ELF-1 (cell line): ENCODE results near the gene KITLG.
A peak's percentile ranks its signal among the peaks of the same experiment; 100 is the strongest.
"Not testable (repeated sequence)": the region's sequence is repeated elsewhere in the genome, so short reads cannot be mapped to it uniquely, and the experiment has no call there.

Experiments
- DNase-seq: peaks from one replicate; pipeline ENCODE4 v3.0.0-alpha.2; 2016; ENCODE audit warnings: low read depth, low spot score

Gene KITLG

DNA sequence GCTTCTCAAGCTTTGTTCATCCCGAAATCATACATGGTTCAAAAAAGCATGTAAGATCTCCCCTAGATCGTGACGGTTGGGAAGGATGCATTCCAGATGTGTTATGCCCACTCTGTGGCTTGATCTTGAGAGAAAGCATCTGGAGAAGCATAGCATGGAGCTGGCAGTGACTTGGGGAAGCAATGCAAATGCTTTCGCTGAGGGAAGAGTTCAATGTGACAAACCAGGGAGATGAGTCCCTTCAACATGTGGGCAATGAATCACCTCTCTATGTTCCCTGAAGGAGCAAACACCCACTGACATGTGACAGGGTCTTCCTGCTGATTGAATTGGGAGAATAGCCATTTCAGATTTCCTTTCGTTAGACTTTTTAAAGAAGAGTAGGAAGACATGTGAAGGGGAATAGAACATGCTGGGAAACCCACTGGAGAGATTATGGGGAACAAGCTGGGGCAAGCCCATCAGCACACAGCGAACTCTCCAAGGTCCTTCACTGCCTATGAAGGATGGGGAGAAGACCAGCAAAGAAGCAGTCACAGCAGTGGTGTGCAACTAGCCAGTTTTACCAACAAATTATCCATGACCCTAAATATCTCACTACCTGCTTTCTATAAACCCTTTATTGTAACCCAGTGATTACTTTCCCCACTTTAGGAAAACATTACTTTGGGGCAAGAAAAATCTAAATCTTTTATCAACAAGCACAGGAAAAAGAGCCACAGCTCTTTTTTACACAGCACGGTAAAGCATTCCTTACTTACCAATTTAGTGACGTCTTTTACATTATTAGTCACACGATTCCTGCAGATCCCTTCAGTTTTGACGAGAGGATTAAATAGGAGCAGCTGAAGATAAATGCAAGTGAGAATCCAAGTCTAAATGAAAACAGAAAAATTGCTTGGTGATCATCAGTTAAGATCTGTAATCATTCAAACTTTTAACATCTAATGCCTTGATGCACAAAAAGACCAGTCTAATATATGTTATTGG, 35.0 kb downstream of the KITLG start:
- no peak for DNase-seq

DNA sequence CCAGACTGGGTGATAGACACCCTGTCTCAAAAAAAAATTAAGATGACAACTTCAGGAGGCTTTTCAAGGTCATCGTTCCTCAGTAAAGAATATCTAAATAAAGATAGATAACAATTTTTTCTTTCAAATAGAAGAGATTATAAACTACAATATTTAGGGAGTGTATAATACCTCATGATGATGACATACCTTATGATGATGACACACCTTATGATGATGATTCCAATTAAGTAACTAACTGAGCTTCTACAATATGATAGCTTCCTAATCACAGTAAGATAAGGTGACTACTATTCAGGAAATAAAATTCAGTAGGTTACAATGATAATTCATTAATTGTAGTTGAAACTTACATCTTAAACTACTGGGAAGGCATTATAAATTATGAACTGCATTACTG, 40.4 kb downstream of the KITLG start:
- DNase-seq, result no peak

DNA sequence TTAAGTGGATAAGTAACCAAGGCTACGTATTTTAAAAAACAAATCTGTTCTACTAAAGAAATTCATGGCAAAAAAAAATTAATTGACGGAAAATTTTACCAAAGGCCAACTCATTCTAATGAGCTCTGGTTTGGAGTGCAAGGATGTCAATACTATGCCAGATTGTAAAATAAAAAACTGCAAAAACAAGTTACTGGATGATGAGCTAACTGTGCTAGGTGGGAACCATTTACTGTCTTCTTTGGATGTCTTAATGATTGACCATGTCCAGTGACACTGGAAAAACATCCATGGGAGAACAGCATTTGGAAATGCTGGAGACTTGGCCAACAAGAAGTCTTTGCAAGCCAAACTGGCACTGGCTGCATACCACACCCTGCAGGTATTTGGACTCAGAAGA, 41.6 kb downstream of the KITLG start:
- DNase-seq, result no peak

DNA sequence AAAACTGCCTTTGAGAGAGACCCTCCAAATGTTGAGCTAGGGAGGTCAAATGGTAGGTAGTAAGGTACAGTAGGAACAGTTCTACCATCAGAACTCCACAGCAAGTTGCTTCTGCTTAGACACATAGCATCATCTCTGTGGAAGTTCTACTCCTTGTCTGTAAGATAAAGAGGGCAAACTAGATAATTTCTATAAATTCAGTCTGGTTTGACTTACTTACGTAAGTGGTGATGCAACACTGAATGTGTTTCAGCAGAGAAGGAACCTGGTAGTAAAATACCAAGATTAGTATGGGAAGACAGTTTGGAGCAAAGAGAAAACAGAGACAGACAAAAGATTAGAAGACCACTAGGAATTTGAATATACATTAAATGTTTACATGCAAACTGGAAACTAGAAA, 42.0 kb downstream of the KITLG start:
- no peak for DNase-seq

GRCh38 chr12:88530868-88531267, 49.4 kb downstream of the KITLG start:
- DNase-seq, result no peak

GRCh38 chr12:88529531-88530488, 50.5 kb downstream of the KITLG start:
- peak; percentile 4 for DNase-seq

- no peak for DNase-seq
These were observed 57.3 kb downstream of the KITLG start for GRCh38 chr12:88522961-88523360.

GRCh38 chr12:88520436-88520820, 59.8 kb downstream of the KITLG start:
- DNase-seq, result no peak

DNA sequence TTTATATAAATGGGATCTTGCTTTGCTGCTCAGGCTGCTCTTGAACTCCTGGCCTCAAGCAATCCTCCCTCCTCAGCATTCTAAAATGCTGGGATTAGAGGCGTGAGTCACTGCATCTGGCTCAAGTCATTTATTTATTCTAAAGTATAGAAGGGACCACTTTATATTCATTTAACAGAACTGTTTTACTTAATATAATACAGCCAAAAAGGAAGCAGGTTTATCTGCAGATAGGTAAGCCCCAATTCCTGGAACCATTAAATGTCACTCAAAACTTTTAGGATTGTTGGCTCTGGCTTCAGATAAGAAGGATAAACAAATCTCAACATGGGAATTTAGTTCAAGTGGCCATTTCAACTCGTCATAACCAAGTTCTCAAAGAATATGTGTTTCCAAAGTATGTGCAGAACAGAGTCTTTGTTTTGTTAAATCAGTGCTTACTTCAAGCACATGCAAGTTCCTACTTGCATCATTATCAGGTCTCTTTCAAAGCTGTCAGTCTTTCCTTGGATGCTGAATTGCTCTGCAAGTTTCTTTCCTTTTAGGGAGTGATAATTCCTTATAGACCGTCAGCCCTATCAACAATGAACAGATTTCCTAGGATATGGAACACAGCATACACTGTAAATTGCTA, 60.4 kb downstream of the KITLG start:
- no peak for DNase-seq

DNA sequence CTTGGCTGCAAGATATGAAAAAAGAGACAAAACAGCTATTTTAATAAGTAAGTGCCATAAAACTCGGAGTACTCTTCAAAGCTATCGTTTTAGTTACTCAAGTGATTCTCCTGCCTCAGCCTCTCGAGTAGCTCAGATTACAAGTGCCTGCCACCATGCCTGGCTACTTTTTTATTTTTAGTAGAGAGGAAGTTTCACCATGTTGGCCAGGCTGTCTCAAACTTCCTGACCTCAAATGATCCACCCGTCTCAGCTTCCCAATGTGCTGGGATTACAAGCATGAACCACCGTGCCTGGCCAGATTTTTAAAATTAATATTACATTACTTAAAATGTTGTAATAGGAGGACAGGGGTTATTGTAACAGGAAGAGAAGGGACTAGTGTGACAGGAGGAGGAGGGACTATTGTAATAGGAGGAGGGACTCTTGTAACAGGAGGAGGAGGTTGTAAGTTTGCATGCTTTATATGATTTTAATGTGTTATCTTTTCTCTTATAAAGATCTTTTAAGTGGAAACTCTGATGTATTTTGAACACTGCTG, 61.3 kb downstream of the KITLG start:
- DNase-seq, result no peak

GRCh38 chr12:88516811-88517210, 63.5 kb downstream of the KITLG start:
- no peak for DNase-seq

GRCh38 chr12:88510843-88511242, 69.4 kb downstream of the KITLG start:
- DNase-seq, result no peak

DNA sequence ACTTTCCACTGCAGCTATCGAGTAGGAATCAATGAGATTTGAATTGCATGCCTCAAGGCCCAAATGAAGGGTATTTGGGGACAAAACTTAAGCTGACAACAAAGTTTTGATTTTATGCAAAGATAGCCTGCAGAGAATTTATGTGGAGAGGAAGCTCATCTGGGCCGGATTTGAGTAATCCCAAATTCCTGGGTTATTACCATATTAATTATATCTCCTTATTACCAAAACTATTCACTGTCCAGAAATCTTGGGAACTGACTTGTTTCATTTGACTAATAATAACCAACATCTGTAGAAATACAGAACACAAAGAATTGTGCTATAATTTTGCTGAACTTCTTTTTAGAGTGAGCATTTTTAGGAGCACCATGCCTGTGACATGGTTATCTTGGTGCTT, 70.4 kb downstream of the KITLG start:
- no peak for DNase-seq

GRCh38 chr12:88509347-88509746, 70.9 kb downstream of the KITLG start:
- no peak for DNase-seq

DNA sequence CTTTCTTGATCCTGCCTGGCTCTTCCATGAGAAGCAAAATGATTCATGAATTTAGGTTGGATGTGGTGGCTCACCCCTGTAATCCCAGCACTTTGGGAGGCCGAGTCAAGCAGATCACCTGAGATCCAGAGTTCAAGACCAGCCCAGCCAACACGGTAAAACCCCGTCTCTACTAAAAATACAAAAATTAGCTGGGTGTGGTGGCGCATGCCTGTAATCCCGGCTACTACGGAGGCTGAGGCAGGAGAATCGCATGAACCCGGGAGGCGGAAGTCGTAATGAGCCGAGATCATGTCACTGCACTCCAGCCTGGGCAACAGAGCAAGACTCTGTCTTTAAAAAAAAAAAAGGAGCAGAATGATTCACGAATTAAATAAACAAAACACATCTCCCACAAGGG, 72.4 kb downstream of the KITLG start:
- DNase-seq, result not testable (repeated sequence)

DNA sequence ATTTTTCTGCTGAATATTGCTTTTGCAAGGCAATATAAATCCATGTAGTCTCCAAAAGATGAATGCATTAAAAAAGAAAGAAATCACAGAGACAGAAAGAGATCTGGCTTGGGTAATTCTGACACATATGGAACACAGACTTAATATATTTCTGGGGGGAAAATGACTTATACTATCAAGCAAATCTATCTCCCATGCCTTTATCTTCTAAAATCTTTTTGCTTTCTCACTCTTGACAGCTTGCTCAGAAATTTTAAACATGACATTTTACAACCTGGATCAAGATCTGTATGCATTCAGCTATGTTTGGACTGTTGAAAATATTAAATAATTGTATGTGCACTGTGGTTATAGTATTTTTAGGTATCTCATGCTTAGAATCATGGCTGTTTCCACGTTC, 73.0 kb downstream of the KITLG start:
- no peak for DNase-seq

DNA sequence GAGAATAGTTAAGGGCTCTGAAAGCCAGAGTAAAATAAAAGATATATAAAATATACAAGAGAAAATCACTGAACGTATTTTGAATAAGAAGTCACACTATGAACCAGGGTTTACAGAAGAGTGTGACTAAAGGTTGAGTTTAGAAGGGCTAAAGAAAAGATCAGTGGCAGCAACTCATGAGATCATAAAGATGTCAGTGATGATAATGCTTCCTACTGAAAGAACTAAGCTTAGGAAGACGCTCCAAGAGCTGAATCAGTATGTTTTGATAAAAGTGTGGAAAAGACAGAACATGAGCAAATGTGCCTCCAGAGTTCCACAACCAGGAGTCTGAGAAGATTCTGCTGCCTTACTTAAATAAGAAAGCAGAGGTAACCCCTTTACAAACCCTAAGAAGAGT, 74.6 kb downstream of the KITLG start:
- no peak for DNase-seq

DNA sequence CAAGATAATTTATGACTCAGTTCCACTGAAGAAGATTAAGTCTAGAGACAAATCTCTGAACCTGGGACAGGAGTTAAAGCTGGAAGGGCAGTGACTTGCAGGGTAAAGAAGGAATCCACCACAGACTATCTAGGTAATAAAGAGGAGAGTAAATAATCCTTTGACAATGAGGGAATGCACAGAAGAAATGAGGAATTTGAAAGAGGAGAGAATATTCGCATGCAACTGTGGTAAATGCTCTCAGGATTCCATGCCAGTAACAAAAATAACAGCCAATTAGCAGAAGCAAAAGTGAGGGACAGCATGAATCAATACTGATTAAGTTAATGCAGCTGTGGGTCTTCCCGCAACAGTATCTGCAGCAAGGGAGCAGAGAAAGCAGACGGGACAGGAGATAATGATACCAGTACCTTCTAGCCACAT, 77.0 kb downstream of the KITLG start:
- no peak for DNase-seq

- no peak for DNase-seq
These were observed 78.0 kb downstream of the KITLG start for GRCh38 chr12:88501972-88502938.

- DNase-seq, result no peak
These were observed 83.3 kb downstream of the KITLG start for GRCh38 chr12:88496891-88497371.
